Neural progenitor cell (in vitro differentiated cells): ENCODE measurements around the gene DISP3. TPM values are rescaled to one million over a fixed set of nuclear protein-coding genes. Genes with fewer than 3 reads are reported as not detected.

Source experiments
- DNase-seq: peaks from one replicate; pipeline ENCODE4 v3.0.0-alpha.2; 2016; ENCODE audit warnings: low spot score
- H2AFZ ChIP-seq: fragments of 200-600 bp; sonication (generic); replicated peaks from 2 replicates; pipeline ENCODE4 v1.6.1; 2016; ENCODE audit warnings: antibody characterized with exemption
- H3F3A ChIP-seq: fragments of 200-600 bp; sonication (generic); 2 replicates; pipeline ENCODE4 v1.6.1; 2016; ENCODE audit warnings: antibody characterized with exemption, low read depth
- H3K27ac ChIP-seq: fragments of 200-600 bp; sonication (generic); 2 replicates; pipeline ENCODE4 v1.5.1; 2016; ENCODE audit warnings: mild to moderate bottlenecking
- H3K27me3 ChIP-seq: fragments of 200-600 bp; sonication (generic); 2 replicates; pipeline ENCODE4 v1.6.1; 2016; ENCODE audit warnings: mild to moderate bottlenecking, moderate library complexity
- H3K36me3 ChIP-seq: fragments of 200-600 bp; sonication (generic); 2 replicates; pipeline ENCODE4 v1.5.1; 2016
- H3K4me1 ChIP-seq: fragments of 200-600 bp; sonication (generic); 2 replicates; pipeline ENCODE4 v1.6.1; 2016; ENCODE audit warnings: mixed run types
- H3K4me2 ChIP-seq: fragments of 200-600 bp; sonication (generic); 2 replicates; pipeline ENCODE4 v1.6.1; 2016
- H3K4me3 ChIP-seq: fragments of 200-600 bp; sonication (generic); 2 replicates; pipeline ENCODE4 v1.5.1; 2016
- H3K79me2 ChIP-seq: fragments of 200-600 bp; sonication (generic); 2 replicates; pipeline ENCODE4 v1.6.1; 2016; ENCODE audit warnings: low read depth
- H3K9ac ChIP-seq: fragments of 200-600 bp; sonication (generic); 2 replicates; pipeline ENCODE4 v1.6.1; 2016
- H3K9me3 ChIP-seq: fragments of 200-600 bp; sonication (generic); 2 replicates; pipeline ENCODE4 v1.5.1; 2016; ENCODE audit warnings: low read depth
- H4K20me1 ChIP-seq: fragments of 200-600 bp; sonication (generic); 2 replicates; pipeline ENCODE4 v1.6.1; 2016; ENCODE audit warnings: low read depth
- H3K27ac Mint-ChIP-seq: 3 replicates; pipeline ENCODE4 v1.8.0; 2021; ENCODE audit warnings: mixed read lengths
- H3K27me3 Mint-ChIP-seq: 2 replicates; pipeline ENCODE4 v1.8.0; 2022; ENCODE audit warnings: low read depth, mild to moderate bottlenecking, inconsistent platforms, moderate library complexity, mixed read lengths; ENCODE audit not compliant: insufficient read depth
- H3K36me3 Mint-ChIP-seq: 3 replicates; pipeline ENCODE4 v1.8.0; 2021; ENCODE audit warnings: mixed read lengths
- H3K4me1 Mint-ChIP-seq: 3 replicates; pipeline ENCODE4 v1.8.0; 2021; ENCODE audit warnings: mixed read lengths
- H3K4me3 Mint-ChIP-seq: 3 replicates; pipeline ENCODE4 v1.8.0; 2021; ENCODE audit warnings: mild to moderate bottlenecking, moderate library complexity, mixed read lengths
- H3K9me3 Mint-ChIP-seq: 3 replicates; pipeline ENCODE4 v1.8.0; 2020; ENCODE audit warnings: mixed read lengths
- CTCF ChIP-seq: fragments of 200-600 bp; sonication (generic); IDR thresholded peaks from 2 replicates; pipeline ENCODE4 v1.5.1; 2017; ENCODE audit warnings: antibody characterized with exemption, mild to moderate bottlenecking
- EZH2 ChIP-seq: fragments of 200-600 bp; sonication (generic); IDR thresholded peaks from 2 replicates; pipeline ENCODE4 v1.6.1; 2017; ENCODE audit warnings: antibody characterized with exemption, mild to moderate bottlenecking, moderate library complexity
- EZH2phosphoT487 ChIP-seq: fragments of 200-600 bp; sonication (generic); IDR thresholded peaks from 2 replicates; pipeline ENCODE4 v1.6.1; 2017; ENCODE audit warnings: antibody characterized with exemption
- total RNA-seq: library from RNA; depleted of rRNA; stranded (reverse); fragments of >200 nt; gene quantifications from 2 replicates; pipeline ENCODE4 v1.2.3, GENCODE V29; 2015; ENCODE audit warnings: low replicate concordance

The DISP3 gene
- total RNA-seq, 1 donor from 2014 or later = 2.0 TPM

DNA sequence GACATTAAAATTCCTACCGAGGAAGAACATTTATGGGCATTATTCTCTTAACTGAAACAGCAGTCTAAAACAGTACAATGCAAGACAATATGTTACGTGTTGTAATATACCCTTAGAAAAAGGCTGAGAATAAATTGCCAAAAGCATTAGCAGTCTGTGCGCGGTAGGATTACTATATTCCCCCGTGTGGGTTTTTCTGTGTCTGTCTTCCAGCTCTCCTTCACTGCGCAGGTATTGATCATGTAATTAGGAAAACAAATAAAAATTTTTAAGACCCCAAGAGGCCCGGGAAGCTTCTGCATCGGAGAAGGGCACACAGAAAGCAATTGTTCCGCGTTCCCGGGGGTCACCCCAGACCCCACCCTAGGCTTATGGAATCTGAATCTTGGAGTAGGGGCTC lies 106.4 kb downstream of the DISP3 start:
- Mint-ChIP-seq H3K36me3 (no peaks in the 10 kb centered on the region), H3K4me1 (no peaks in the 10 kb centered on the region), H3K27ac (no peak overlapping the region), H3K27me3 (peaks cover 4% of the 10 kb centered on the region), H3K9me3 (peaks cover 2% of the 10 kb centered on the region), H3K4me3 (no peak overlapping the region)
- no peak for TF ChIP-seq EZH2phosphoT487
- no peak for TF ChIP-seq CTCF
- TF ChIP-seq EZH2 = no peak
- Histone ChIP-seq H2AFZ (no peak overlapping the region), H3K27me3 (no peaks in the 10 kb centered on the region), H3K9ac (no peak overlapping the region), H3K4me3 (no peak overlapping the region), H3K4me1 (peaks cover 7% of the 10 kb centered on the region), H3K4me2 (no peak overlapping the region), H3K36me3 (no peaks in the 10 kb centered on the region), H3K27ac (no peak overlapping the region), H3F3A (no peaks in the 10 kb centered on the region), H3K9me3 (no peaks in the 10 kb centered on the region), H4K20me1 (no peaks in the 10 kb centered on the region), H3K79me2 (no peaks in the 10 kb centered on the region)
- no peak for DNase-seq

Other genes starting within 250 kb of the DISP3 start
- 55.8 and 69.1 TPM in 2 replicates for gene MTOR, start 216.6 kb upstream of the DISP3 start, total RNA-seq
- gene UBIAD1, start 206.0 kb upstream of the DISP3 start, total RNA-seq = 11.0 and 17.7 TPM in 2 replicates
- gene FBXO2, start 175.3 kb downstream of the DISP3 start, total RNA-seq = 0.56 and 7.3 TPM in 2 replicates
- 5.3 and 18.2 TPM in 2 replicates for gene FBXO44, start 175.7 kb downstream of the DISP3 start, total RNA-seq
- gene FBXO6, start 185.0 kb downstream of the DISP3 start, total RNA-seq = 1.2 and 1.7 TPM in 2 replicates
- gene MAD2L2, start 202.0 kb downstream of the DISP3 start, total RNA-seq = 108 and 164 TPM in 2 replicates
- 27.1 and 31.3 TPM in 2 replicates for gene DRAXIN, start 212.6 kb downstream of the DISP3 start, total RNA-seq